A673 (cell line): ENCODE results near the gene SPI1.
"Not testable (repeated sequence)": the region's sequence is repeated elsewhere in the genome, so short reads cannot be mapped to it uniquely, and the experiment has no call there.

Experiments
- EZH2 ChIP-seq: fragments of 200-600 bp; sonication (generic); IDR thresholded peaks from 2 replicates; pipeline ENCODE4 v1.6.1; 2017; ENCODE audit warnings: borderline replicate concordance, low read depth, mild to moderate bottlenecking, mixed read lengths, antibody characterized with exemption, low read length; ENCODE audit not compliant: poor library complexity, severe bottlenecking
- TF ChIP-seq, protein P1 (sequence below): fragments of 300-800, 200-600 bp; sonication (generic); conservative IDR thresholded peaks from 2 replicates; pipeline ENCODE4 v1.5.1; 2017; ENCODE audit warnings: low read depth, mild to moderate bottlenecking, antibody characterized with exemption, low read length, moderate library complexity, mixed read lengths

DNA sequence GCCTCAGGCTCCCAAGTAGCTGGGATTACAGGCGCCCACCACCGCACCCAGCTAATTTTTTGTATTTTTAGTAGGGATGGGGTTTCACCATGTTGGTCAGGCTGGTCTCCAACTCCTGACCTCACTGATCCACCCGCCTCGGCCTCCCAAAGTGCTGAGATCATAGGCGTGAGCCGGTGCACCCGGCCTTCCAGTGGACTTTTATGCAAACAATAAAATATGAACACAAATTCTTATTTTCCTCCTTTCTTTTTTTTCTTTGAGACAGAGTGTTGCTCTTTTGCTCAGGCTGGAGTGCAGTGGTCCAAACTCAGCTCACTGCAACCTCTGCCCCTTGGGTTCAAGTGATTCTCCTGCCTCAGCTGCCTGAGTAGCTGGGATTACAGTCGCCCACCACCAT lies 61.8 kb downstream of the SPI1 start:
- TF ChIP-seq, protein P1, sequence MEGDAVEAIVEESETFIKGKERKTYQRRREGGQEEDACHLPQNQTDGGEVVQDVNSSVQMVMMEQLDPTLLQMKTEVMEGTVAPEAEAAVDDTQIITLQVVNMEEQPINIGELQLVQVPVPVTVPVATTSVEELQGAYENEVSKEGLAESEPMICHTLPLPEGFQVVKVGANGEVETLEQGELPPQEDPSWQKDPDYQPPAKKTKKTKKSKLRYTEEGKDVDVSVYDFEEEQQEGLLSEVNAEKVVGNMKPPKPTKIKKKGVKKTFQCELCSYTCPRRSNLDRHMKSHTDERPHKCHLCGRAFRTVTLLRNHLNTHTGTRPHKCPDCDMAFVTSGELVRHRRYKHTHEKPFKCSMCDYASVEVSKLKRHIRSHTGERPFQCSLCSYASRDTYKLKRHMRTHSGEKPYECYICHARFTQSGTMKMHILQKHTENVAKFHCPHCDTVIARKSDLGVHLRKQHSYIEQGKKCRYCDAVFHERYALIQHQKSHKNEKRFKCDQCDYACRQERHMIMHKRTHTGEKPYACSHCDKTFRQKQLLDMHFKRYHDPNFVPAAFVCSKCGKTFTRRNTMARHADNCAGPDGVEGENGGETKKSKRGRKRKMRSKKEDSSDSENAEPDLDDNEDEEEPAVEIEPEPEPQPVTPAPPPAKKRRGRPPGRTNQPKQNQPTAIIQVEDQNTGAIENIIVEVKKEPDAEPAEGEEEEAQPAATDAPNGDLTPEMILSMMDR = not testable (repeated sequence)
- TF ChIP-seq EZH2 = not testable (repeated sequence)
